Progenitor cell of endocrine pancreas (in vitro differentiated cells): Measurements from ENCODE around the gene AK4. TPM values are rescaled to one million over a fixed set of nuclear protein-coding genes. Genes with fewer than 3 reads are reported as not detected.

ENCODE experiments used
- DNase-seq: peaks from one replicate; pipeline ENCODE4 v3.0.0; 2021; ENCODE audit warnings: low spot score; ENCODE audit not compliant: unreplicated experiment
- H3K27ac Mint-ChIP-seq: 2 replicates; pipeline ENCODE4 v1.8.0; 2021; ENCODE audit warnings: mild to moderate bottlenecking, moderate library complexity, mixed read lengths
- H3K27me3 Mint-ChIP-seq: 2 replicates; pipeline ENCODE4 v1.8.0; 2021; ENCODE audit warnings: mixed read lengths
- H3K36me3 Mint-ChIP-seq: 2 replicates; pipeline ENCODE4 v1.8.0; 2022; ENCODE audit warnings: mixed read lengths; ENCODE audit not compliant: insufficient read depth
- H3K4me1 Mint-ChIP-seq: 2 replicates; pipeline ENCODE4 v1.8.0; 2021; ENCODE audit warnings: low read depth, mixed read lengths
- H3K4me3 Mint-ChIP-seq: 2 replicates; pipeline ENCODE4 v1.8.0; 2021; ENCODE audit warnings: low read depth, mild to moderate bottlenecking, moderate library complexity, mixed read lengths
- H3K9me3 Mint-ChIP-seq: 2 replicates; pipeline ENCODE4 v1.8.0; 2021; ENCODE audit warnings: low read depth, mixed read lengths
- CTCF ChIP-seq: fragments of 200-600 bp; sonication (generic); IDR thresholded peaks from one replicate; pipeline ENCODE4 v1.5.0; 2021; ENCODE audit warnings: antibody characterized with exemption, mild to moderate bottlenecking; ENCODE audit not compliant: unreplicated experiment
- total RNA-seq: library from RNA; stranded (reverse); gene quantifications from 2 replicates; pipeline ENCODE4 v1.2.1, GENCODE V29; 2021

The AK4 gene
- total RNA-seq, 1 donor from 2014 or later: 12.6 TPM

- no peak for TF ChIP-seq CTCF
- Mint-ChIP-seq H3K27ac (no peak overlapping the region), H3K4me1 (peaks cover 10% of the 10 kb centered on the region), H3K4me3 (no peak overlapping the region), H3K9me3 (no peaks in the 10 kb centered on the region), H3K36me3 (peaks cover 3% of the 10 kb centered on the region), H3K27me3 (no peaks in the 10 kb centered on the region)
- DNase-seq: no peak
Measured at GRCh38 chr1:65197636-65198035, 49.6 kb downstream of the AK4 start.

- Mint-ChIP-seq H3K36me3 (peaks cover 3% of the 10 kb centered on the region), H3K9me3 (no peaks in the 10 kb centered on the region), H3K27ac (no peak overlapping the region), H3K27me3 (no peaks in the 10 kb centered on the region), H3K4me3 (no peak overlapping the region), H3K4me1 (peaks cover 10% of the 10 kb centered on the region)
- DNase-seq: no peak
- TF ChIP-seq CTCF: no peak
Measured at GRCh38 chr1:65198096-65198495, 50.1 kb downstream of the AK4 start.

GRCh38 chr1:65200411-65200810 lies 52.4 kb downstream of the AK4 start:
- DNase-seq: no peak
- H3K27ac Mint-ChIP-seq: no peak overlapping the region

GRCh38 chr1:65206836-65207235 lies 58.8 kb downstream of the AK4 start:
- H3K4me3 Mint-ChIP-seq: no peak overlapping the region
- no peaks in the 10 kb centered on the region for H3K27me3 Mint-ChIP-seq
- H3K9me3 Mint-ChIP-seq: no peaks in the 10 kb centered on the region
- peaks cover 6% of the 10 kb centered on the region for H3K4me1 Mint-ChIP-seq
- H3K36me3 Mint-ChIP-seq: no peaks in the 10 kb centered on the region
- DNase-seq: no peak
- no peak overlapping the region for H3K27ac Mint-ChIP-seq
- TF ChIP-seq CTCF: no peak

More at GRCh38 chr1:65200411-65200810, 52.4 kb downstream of the AK4 start:
- Mint-ChIP-seq H3K9me3 (no peaks in the 10 kb centered on the region), H3K4me3 (no peak overlapping the region), H3K27me3 (no peaks in the 10 kb centered on the region), H3K4me1 (peaks cover 8% of the 10 kb centered on the region), H3K36me3 (peaks cover 2% of the 10 kb centered on the region)
- TF ChIP-seq CTCF: no peak

- no peaks in the 10 kb centered on the region for H3K27me3 Mint-ChIP-seq
- no peak for TF ChIP-seq CTCF
- no peak for DNase-seq
- no peak overlapping the region for H3K27ac Mint-ChIP-seq
- no peak overlapping the region for H3K4me3 Mint-ChIP-seq
- H3K4me1 Mint-ChIP-seq: peaks cover 6% of the 10 kb centered on the region
- no peaks in the 10 kb centered on the region for H3K9me3 Mint-ChIP-seq
- no peaks in the 10 kb centered on the region for H3K36me3 Mint-ChIP-seq
Measured at GRCh38 chr1:65207317-65207716, 59.3 kb downstream of the AK4 start.
